Measurements from ENCODE around the gene GALNT2. TPM values are rescaled to one million over a fixed set of nuclear protein-coding genes. Genes with fewer than 3 reads are reported as not detected.
A peak's percentile ranks its signal among the peaks of the same experiment; 100 is the strongest.

GALNT2 gene
- total RNA-seq, 1 experiment from 2014 or later = 114 TPM

DNA sequence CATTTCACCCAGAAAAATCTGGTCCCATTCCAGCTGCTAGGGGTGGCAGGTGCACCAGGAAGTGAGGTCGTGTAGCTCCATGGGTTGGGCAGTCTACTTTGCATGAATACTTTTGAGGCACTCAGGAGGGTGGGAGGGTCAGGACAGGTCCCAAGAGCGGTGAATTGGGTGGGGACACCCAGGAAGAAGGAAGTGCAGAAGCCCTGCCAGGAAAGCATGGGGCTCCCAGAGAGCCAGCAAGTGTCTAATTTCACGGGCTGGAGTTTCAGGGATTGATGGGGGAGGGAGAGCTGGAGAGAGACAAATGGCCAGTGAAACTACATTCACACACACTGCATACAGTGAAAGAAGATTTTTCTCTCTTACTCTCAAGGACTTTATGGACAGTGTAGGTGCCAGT is 137.8 kb downstream of the GALNT2 start:
- intact Hi-C loops (cut with micrococcal nuclease) = no loop called here
- Mint-ChIP-seq H3K27me3 (ENCODE audit: insufficient read depth, unreplicated experiment) (no peaks in the 10 kb centered on the region), H3K27ac (ENCODE audit: low read depth, unreplicated experiment) (no peak overlapping the region), H3K4me1 (ENCODE audit: insufficient read depth, unreplicated experiment) (peaks cover 11% of the 10 kb centered on the region), H3K36me3 (ENCODE audit: insufficient read depth, unreplicated experiment) (peaks cover 27% of the 10 kb centered on the region), H3K9me3 (ENCODE audit: unreplicated experiment) (no peaks in the 10 kb centered on the region), H3K4me3 (ENCODE audit: unreplicated experiment) (no peak overlapping the region)
- DNase-seq (ENCODE audit: unreplicated experiment) = peak; percentile 26
- CTCF ChIA-PET = interaction anchor here (1.0 to 1.6 kb wide), 5 partner anchors 11 to 88 kb away, joined by 3 to 5 read pairs (median 3); no protein-coding TSS in a partner anchor
- BruUV-seq (replicated peaks) = no TSS peak
- TF ChIP-seq, protein P1, sequence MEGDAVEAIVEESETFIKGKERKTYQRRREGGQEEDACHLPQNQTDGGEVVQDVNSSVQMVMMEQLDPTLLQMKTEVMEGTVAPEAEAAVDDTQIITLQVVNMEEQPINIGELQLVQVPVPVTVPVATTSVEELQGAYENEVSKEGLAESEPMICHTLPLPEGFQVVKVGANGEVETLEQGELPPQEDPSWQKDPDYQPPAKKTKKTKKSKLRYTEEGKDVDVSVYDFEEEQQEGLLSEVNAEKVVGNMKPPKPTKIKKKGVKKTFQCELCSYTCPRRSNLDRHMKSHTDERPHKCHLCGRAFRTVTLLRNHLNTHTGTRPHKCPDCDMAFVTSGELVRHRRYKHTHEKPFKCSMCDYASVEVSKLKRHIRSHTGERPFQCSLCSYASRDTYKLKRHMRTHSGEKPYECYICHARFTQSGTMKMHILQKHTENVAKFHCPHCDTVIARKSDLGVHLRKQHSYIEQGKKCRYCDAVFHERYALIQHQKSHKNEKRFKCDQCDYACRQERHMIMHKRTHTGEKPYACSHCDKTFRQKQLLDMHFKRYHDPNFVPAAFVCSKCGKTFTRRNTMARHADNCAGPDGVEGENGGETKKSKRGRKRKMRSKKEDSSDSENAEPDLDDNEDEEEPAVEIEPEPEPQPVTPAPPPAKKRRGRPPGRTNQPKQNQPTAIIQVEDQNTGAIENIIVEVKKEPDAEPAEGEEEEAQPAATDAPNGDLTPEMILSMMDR (IDR thresholded peaks at IDR 0.05; ENCODE audit: unreplicated experiment) = no peak
- POLR2A ChIA-PET = interaction anchor here (0.6 to 1.3 kb wide), 6 partner anchors 10 to 101 kb away, joined by 3 to 5 read pairs (median 3); no protein-coding TSS in a partner anchor

DNA sequence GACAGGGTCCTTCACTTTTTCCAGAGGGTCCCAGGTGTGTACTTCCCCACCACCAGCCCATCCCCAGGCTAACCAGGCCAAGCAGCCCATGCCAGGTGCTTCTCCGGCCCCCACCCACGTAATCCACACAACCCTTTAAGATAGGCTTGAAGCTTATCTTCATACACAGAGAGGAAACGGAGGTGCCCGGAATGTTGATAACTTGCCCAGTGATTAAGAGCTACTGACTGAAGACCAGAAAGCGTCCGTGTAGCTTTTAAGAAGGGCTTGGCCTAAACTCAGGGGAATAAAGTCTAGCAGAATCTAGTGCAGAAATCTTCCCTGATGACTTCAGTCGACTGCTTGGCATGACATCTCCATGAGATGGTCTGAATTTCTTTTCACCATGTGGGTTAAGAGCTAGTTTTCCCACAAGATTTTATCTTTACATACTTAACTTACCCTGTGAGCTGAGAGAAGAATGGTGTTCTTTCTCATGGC is 138.7 kb downstream of the GALNT2 start:
- no peaks in the 10 kb centered on the region for H3K9me3 Mint-ChIP-seq (ENCODE audit: unreplicated experiment)
- no peak for DNase-seq (ENCODE audit: unreplicated experiment)
- no peak overlapping the region for H3K4me3 Mint-ChIP-seq (ENCODE audit: unreplicated experiment)
- CTCF ChIA-PET = interaction anchor here (0.6 to 1.6 kb wide), 4 partner anchors 14 to 98 kb away, joined by 3 to 6 read pairs (median 4); no protein-coding TSS in a partner anchor
- H3K4me1 Mint-ChIP-seq (ENCODE audit: insufficient read depth, unreplicated experiment) = peaks cover 11% of the 10 kb centered on the region
- no peak overlapping the region for H3K27ac Mint-ChIP-seq (ENCODE audit: low read depth, unreplicated experiment)
- H3K36me3 Mint-ChIP-seq (ENCODE audit: insufficient read depth, unreplicated experiment) = peaks cover 27% of the 10 kb centered on the region
- no TSS peak for BruUV-seq (replicated peaks)
- no peaks in the 10 kb centered on the region for H3K27me3 Mint-ChIP-seq (ENCODE audit: insufficient read depth, unreplicated experiment)
- intact Hi-C loops (cut with micrococcal nuclease) = no loop called here
- POLR2A ChIA-PET = interaction anchor here (0.6 to 1.2 kb wide), 6 partner anchors 10 to 1284 kb away, joined by 3 to 4 read pairs (median 3); no protein-coding TSS in a partner anchor
- TF ChIP-seq, protein P1 (IDR thresholded peaks at IDR 0.05; ENCODE audit: unreplicated experiment) = no peak

DNA sequence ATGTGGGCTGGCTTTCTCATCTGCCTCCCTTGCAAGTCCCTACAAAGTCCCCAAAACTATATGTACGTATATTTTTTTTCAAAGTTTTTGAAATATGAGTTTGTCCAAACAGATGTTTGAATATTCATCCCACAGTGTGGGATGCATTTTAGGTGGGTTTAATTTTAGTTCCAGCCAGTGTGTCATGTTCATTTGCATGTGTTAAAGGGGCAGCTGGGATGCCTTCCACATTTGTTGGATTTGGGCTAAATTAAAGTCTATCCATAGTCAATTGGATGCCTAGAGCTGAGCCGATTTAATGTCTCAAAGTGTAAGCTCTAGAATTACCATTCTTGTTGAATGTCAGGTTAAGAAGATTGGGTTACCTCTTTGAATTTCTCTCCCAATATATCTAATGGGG is 139.2 kb downstream of the GALNT2 start:
- intact Hi-C loops (cut with micrococcal nuclease) = no loop called here
- no TSS peak for BruUV-seq (replicated peaks)
- DNase-seq (ENCODE audit: unreplicated experiment) = no peak
- TF ChIP-seq, protein P1 (IDR thresholded peaks at IDR 0.05; ENCODE audit: unreplicated experiment) = no peak
- Mint-ChIP-seq H3K4me1 (ENCODE audit: insufficient read depth, unreplicated experiment) (peaks cover 11% of the 10 kb centered on the region), H3K4me3 (ENCODE audit: unreplicated experiment) (no peak overlapping the region), H3K9me3 (ENCODE audit: unreplicated experiment) (no peaks in the 10 kb centered on the region), H3K27me3 (ENCODE audit: insufficient read depth, unreplicated experiment) (no peaks in the 10 kb centered on the region), H3K27ac (ENCODE audit: low read depth, unreplicated experiment) (no peak overlapping the region), H3K36me3 (ENCODE audit: insufficient read depth, unreplicated experiment) (peaks cover 27% of the 10 kb centered on the region)
- POLR2A ChIA-PET = interaction anchor here (0.5 to 1.1 kb wide), 3 partner anchors 19 to 575 kb away, joined by 3 to 4 read pairs (median 3); no protein-coding TSS in a partner anchor
- CTCF ChIA-PET = interaction anchor here (0.8 to 1.6 kb wide), 3 partner anchors 14 to 87 kb away, joined by 3 to 6 read pairs (median 5); no protein-coding TSS in a partner anchor

DNA sequence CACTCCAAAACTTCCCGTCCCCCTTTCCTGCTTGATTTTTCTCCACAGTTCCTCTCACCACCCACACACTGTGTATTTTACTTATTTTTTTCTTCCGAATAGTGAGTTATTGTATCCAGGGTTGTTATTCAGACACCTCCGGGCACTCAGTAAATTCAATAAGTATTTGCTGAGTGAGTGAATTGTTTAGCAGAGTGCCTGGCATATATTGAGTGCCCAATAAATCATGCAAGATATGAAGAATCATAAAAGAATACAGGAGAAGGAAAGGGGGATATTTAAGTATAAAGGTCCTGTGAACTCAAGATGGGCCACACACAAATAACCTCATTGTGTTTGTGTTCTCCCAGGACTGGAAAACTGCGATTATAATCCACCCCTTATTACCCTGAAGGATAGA is 139.9 kb downstream of the GALNT2 start:
- CTCF ChIA-PET = interaction anchor here (0.7 kb wide), 1 partner anchor 354 kb away, joined by 3 read pairs; no protein-coding TSS in a partner anchor
- DNase-seq (ENCODE audit: unreplicated experiment) = no peak
- H3K27ac Mint-ChIP-seq (ENCODE audit: low read depth, unreplicated experiment) = peak overlapping the region; percentile 7
- no peak overlapping the region for H3K4me3 Mint-ChIP-seq (ENCODE audit: unreplicated experiment)
- POLR2A ChIA-PET = no interaction called here
- no peaks in the 10 kb centered on the region for H3K9me3 Mint-ChIP-seq (ENCODE audit: unreplicated experiment)
- intact Hi-C loops (cut with micrococcal nuclease) = no loop called here
- no TSS peak for BruUV-seq (replicated peaks)
- peaks cover 11% of the 10 kb centered on the region for H3K4me1 Mint-ChIP-seq (ENCODE audit: insufficient read depth, unreplicated experiment)
- TF ChIP-seq, protein P1 (IDR thresholded peaks at IDR 0.05; ENCODE audit: unreplicated experiment) = no peak
- no peaks in the 10 kb centered on the region for H3K27me3 Mint-ChIP-seq (ENCODE audit: insufficient read depth, unreplicated experiment)
- peaks cover 28% of the 10 kb centered on the region for H3K36me3 Mint-ChIP-seq (ENCODE audit: insufficient read depth, unreplicated experiment)
